ENCODE results near the gene ARL4C. TPM values are rescaled to one million over a fixed set of nuclear protein-coding genes. Genes with fewer than 3 reads are reported as not detected.

Gene ARL4C
- total RNA-seq, 4 donors from 2014 or later, result 20.5 to 62.7 (median 47.0) TPM

DNA sequence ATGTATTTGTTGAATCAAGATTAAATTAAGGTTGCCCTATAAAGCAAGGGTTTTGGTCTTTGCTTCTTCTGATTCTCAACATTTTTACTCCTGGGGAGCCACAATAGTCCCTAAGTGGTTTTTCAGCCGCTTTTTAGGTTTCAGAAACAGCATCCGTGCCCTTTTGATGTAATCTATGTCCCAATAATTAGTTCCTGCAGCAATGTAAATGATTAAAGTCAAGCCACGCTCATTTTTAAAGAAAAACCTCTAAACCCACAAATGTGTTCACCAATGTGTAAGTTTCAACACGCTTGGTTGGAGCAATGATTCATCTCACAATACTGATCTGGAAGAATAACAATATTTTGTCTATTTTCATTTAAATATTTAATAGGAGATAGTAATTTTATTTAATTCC lies 5.6 kb downstream of the ARL4C start:
- DNase-seq (ENCODE audit: low spot score in 2 of 2), result no peak
- WGBS, 2 donors, result 64 to 70% methylated on average over 4 of the region's 4 CpGs
- intact Hi-C loops (cut with DNase I; ENCODE audit: low total_unique reads), result no loop called here
- TF ChIP-seq POLR2A (IDR thresholded peaks at IDR 0.05), result no peak
- TF ChIP-seq, protein P1, sequence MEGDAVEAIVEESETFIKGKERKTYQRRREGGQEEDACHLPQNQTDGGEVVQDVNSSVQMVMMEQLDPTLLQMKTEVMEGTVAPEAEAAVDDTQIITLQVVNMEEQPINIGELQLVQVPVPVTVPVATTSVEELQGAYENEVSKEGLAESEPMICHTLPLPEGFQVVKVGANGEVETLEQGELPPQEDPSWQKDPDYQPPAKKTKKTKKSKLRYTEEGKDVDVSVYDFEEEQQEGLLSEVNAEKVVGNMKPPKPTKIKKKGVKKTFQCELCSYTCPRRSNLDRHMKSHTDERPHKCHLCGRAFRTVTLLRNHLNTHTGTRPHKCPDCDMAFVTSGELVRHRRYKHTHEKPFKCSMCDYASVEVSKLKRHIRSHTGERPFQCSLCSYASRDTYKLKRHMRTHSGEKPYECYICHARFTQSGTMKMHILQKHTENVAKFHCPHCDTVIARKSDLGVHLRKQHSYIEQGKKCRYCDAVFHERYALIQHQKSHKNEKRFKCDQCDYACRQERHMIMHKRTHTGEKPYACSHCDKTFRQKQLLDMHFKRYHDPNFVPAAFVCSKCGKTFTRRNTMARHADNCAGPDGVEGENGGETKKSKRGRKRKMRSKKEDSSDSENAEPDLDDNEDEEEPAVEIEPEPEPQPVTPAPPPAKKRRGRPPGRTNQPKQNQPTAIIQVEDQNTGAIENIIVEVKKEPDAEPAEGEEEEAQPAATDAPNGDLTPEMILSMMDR (IDR thresholded peaks at IDR 0.05), result no peak
- no peak overlapping the region for H3K4me3 ChIP-seq (ENCODE audit: low read depth, poor library complexity, severe bottlenecking)

DNA sequence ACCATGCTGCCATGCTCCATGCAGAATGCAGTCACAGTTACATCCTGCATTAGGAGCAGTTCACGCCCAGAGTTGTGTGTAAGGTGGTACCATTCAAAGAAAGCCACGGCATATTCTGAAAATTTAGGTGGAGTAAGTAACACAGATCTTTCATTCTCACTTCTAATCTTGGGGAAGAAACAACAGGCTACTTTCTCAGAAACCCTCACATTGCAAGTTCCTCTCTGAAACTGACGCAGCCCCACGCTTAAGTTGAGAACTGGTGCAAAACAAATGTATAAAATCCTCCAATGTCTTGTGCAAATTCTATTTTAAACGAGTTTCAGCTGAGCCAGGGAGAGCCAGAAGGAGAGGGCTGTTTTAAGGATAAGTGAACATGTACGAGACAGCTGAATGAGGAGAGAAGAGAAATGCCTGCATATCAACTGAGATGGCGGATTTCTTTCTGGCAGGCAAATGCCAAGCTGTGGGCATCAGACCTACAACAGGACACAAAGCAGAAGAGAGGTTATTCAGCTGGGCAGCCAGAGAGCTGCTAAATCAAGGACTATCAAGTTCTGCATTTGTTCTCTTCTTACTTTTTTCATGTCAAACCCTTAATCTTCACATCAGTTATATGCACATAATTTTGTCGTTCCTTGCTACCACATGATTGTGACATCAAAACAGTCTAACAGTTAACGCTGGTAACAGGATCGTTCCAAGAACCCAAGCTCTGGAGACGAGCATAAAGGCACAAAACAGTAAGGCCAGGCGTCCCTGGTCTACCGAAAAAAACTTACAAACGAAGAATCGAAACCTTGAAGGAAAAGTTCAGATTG lies 6.4 kb downstream of the ARL4C start:
- intact Hi-C loops (cut with DNase I; ENCODE audit: low total_unique reads), result no loop called here
- 68 to 74% methylated on average over 15 of the region's 15 CpGs for WGBS, 2 donors
- H3K4me3 ChIP-seq (ENCODE audit: low read depth, poor library complexity, severe bottlenecking), result no peak overlapping the region
- TF ChIP-seq, protein P1 (IDR thresholded peaks at IDR 0.05), result no peak
- TF ChIP-seq POLR2A (IDR thresholded peaks at IDR 0.05), result no peak
- peak in 1 of 2 donors; percentile 68 for DNase-seq (ENCODE audit: low spot score in 2 of 2)

DNA sequence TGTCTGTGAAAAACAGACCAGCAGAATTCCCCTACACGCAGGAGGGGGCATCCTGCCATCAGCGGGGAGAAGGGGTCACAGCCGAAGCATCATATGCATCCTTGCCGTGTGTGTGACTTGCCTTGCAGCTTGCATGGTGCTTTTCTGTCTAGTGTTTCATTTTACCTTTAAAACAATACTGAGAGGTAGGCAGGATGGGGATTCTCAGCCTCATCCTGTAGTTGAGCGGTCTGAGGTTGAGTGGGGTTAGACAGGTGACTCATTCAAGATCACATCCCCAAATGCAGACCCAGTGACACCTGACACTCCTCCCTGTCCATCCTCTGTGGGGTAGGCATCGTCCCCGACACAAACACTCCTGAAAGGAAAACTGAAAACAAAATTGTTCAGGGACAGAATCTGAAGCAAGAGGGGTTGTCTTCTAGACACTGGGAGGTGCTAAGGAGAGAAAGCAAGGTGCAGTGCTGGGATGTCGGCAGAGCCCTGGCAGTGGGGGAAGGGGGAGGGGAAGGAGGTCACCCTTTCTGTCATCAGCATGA lies 7.9 kb downstream of the ARL4C start:
- no peak overlapping the region for H3K4me3 ChIP-seq (ENCODE audit: low read depth, poor library complexity, severe bottlenecking)
- TF ChIP-seq, protein P1 (IDR thresholded peaks at IDR 0.05), result no peak
- no peak for TF ChIP-seq POLR2A (IDR thresholded peaks at IDR 0.05)
- 66 to 74% methylated on average over 8 of the region's 8 CpGs for WGBS, 2 donors
- intact Hi-C loops (cut with DNase I; ENCODE audit: low total_unique reads), result loop anchor here (10.0 kb wide), 1 partner anchor 64 kb away; no protein-coding TSS in a partner anchor
- DNase-seq (ENCODE audit: low spot score in 2 of 2), result peak in 1 of 2 donors; percentile 66

DNA sequence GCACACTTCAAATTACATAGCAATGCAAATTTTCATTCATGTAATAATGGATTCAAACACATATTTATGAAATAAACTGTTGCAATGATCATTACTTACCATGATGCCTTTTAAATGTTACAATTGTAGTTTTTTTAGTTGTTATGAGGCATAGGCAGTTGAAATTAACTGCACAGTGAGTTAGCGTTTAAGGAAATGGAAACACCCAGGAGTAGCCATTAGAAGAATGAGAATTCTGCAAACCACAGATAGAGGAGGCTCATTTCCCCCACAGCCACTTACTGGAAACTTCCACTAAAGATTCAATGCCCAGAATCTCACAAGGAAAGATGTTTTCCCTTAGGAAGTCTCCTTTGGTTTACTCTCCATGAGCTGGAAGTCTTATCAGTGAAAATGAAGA lies 8.4 kb downstream of the ARL4C start:
- DNase-seq (ENCODE audit: low spot score in 2 of 2), result no peak
- 71 to 78% methylated on average over 1 of the region's 1 CpG for WGBS, 2 donors
- no peak overlapping the region for H3K4me3 ChIP-seq (ENCODE audit: low read depth, poor library complexity, severe bottlenecking)
- TF ChIP-seq, protein P1 (IDR thresholded peaks at IDR 0.05), result no peak
- TF ChIP-seq POLR2A (IDR thresholded peaks at IDR 0.05), result no peak
- intact Hi-C loops (cut with DNase I; ENCODE audit: low total_unique reads), result loop anchor here (10.0 kb wide), 1 partner anchor 64 kb away; no protein-coding TSS in a partner anchor

DNA sequence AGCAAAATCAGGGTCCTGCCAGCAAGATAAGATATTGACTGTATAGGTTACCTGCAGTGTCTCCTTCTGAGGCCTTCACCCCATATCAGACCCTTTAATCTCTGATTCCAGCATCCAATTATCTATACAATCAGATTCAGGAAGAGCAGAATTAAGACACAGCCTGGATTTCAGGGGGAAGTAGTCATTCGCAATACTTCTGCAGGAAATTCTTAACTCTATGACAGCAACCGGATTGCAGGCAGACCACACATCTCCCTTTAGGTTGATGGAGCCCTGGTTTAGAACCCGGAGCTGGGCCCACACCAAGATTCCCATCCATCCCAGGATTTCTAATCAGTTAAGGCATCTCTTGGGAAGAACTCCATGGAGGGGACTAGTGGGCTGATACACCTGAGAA lies 9.5 kb downstream of the ARL4C start:
- no peak overlapping the region for H3K4me3 ChIP-seq (ENCODE audit: low read depth, poor library complexity, severe bottlenecking)
- intact Hi-C loops (cut with DNase I; ENCODE audit: low total_unique reads), result loop anchor here (10.0 kb wide), 1 partner anchor 63 kb away; no protein-coding TSS in a partner anchor
- TF ChIP-seq, protein P1 (IDR thresholded peaks at IDR 0.05), result no peak
- TF ChIP-seq POLR2A (IDR thresholded peaks at IDR 0.05), result no peak
- no peak for DNase-seq (ENCODE audit: low spot score in 2 of 2)
- 87 to 94% methylated on average over 3 of the region's 3 CpGs for WGBS, 2 donors

Measured in lower leg skin (tissue), 4 donors.